Panc1 (cell line): Measurements from ENCODE around the gene UGT1A9.

Experiments
- POLR2AphosphoS5 ChIP-seq: IDR thresholded peaks from 2 replicates; pipeline ENCODE4 v1.6.1; 2012; ENCODE audit warnings: mild to moderate bottlenecking, low read depth, low read length, moderate library complexity
- SIN3A ChIP-seq: IDR thresholded peaks from 2 replicates; pipeline ENCODE4 v1.6.1; 2012; ENCODE audit warnings: low read depth, mild to moderate bottlenecking, low read length, moderate library complexity, borderline replicate concordance; ENCODE audit not compliant: insufficient read depth
- TCF7L2 ChIP-seq: IDR thresholded peaks from 2 replicates; pipeline ENCODE4 v1.6.1; 2011; ENCODE audit warnings: mild to moderate bottlenecking, low read depth, low read length, inconsistent platforms
- TF ChIP-seq, protein P1 (sequence below): fragments of 450-650 bp; IDR thresholded peaks from 2 replicates; pipeline ENCODE4 v1.5.1; 2017; ENCODE audit warnings: mild to moderate bottlenecking

- TF ChIP-seq, protein P1, sequence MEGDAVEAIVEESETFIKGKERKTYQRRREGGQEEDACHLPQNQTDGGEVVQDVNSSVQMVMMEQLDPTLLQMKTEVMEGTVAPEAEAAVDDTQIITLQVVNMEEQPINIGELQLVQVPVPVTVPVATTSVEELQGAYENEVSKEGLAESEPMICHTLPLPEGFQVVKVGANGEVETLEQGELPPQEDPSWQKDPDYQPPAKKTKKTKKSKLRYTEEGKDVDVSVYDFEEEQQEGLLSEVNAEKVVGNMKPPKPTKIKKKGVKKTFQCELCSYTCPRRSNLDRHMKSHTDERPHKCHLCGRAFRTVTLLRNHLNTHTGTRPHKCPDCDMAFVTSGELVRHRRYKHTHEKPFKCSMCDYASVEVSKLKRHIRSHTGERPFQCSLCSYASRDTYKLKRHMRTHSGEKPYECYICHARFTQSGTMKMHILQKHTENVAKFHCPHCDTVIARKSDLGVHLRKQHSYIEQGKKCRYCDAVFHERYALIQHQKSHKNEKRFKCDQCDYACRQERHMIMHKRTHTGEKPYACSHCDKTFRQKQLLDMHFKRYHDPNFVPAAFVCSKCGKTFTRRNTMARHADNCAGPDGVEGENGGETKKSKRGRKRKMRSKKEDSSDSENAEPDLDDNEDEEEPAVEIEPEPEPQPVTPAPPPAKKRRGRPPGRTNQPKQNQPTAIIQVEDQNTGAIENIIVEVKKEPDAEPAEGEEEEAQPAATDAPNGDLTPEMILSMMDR: no peak
- no peak for TF ChIP-seq TCF7L2
- TF ChIP-seq SIN3A: no peak
- TF ChIP-seq POLR2AphosphoS5: no peak
Measured at GRCh38 chr2:233712611-233713261, 41.0 kb downstream of the UGT1A9 start, which contains the start of gene UGT1A5.
